Femur (tissue), 1 donor: ENCODE measurements around the gene EXOC2.

Source experiments
- DNase-seq: peaks from one replicate; pipeline ENCODE4 v3.0.0-alpha.2; 2017

Gene EXOC2, protein sequence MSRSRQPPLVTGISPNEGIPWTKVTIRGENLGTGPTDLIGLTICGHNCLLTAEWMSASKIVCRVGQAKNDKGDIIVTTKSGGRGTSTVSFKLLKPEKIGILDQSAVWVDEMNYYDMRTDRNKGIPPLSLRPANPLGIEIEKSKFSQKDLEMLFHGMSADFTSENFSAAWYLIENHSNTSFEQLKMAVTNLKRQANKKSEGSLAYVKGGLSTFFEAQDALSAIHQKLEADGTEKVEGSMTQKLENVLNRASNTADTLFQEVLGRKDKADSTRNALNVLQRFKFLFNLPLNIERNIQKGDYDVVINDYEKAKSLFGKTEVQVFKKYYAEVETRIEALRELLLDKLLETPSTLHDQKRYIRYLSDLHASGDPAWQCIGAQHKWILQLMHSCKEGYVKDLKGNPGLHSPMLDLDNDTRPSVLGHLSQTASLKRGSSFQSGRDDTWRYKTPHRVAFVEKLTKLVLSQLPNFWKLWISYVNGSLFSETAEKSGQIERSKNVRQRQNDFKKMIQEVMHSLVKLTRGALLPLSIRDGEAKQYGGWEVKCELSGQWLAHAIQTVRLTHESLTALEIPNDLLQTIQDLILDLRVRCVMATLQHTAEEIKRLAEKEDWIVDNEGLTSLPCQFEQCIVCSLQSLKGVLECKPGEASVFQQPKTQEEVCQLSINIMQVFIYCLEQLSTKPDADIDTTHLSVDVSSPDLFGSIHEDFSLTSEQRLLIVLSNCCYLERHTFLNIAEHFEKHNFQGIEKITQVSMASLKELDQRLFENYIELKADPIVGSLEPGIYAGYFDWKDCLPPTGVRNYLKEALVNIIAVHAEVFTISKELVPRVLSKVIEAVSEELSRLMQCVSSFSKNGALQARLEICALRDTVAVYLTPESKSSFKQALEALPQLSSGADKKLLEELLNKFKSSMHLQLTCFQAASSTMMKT

GRCh38 chr6:692858-693722 lies at the start of gene EXOC2:
TSS of gene EXOC2 (minus strand) at chr6:693139. CDS start at chr6:637818, 55,321 bp downstream.
- peak; percentile 90 for DNase-seq

DNA sequence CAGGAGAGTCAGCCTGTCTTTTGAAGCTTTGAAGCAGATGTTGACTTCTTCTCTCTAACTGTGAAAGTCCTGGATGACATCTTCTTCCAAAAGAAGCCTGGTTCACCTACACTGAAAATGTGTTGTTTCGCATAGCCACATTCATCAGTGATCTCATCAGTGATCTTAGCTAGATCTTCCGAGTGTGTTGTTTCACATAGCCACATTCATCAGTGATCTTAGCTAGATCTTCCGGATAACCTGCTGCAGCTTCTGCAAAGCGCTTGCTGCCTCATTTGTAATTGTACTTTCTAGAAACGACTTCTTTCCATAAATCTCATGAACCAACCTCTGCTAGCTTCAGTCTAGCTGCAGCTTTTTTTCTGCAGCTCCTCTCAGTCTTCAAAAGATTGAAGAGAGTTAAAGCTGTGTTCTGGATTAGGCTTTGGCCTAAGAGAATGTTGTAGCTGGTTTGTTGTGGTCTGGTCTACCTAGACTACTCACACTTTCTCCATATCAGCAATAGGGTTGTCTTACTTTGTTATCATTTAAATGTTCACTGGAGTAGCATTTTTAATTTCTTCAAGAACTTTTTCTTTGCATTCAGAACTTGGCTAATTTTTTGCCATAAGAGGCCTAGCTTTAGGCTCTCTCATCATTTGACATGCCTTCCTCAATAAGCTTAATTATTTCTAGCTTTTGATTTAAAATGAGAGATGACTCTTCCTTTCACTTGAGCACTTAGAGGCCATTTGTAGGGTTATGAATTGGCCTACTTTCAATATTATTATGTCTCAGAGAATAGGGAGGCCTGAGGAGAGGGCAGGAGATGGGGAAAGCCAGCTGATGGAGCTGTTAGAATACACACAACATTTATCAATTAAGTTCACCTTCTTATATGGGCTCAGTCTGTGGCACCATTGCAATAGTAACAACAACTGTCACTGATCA lies 48.7 kb upstream of the EXOC2 start:
- no peak for DNase-seq

DNA sequence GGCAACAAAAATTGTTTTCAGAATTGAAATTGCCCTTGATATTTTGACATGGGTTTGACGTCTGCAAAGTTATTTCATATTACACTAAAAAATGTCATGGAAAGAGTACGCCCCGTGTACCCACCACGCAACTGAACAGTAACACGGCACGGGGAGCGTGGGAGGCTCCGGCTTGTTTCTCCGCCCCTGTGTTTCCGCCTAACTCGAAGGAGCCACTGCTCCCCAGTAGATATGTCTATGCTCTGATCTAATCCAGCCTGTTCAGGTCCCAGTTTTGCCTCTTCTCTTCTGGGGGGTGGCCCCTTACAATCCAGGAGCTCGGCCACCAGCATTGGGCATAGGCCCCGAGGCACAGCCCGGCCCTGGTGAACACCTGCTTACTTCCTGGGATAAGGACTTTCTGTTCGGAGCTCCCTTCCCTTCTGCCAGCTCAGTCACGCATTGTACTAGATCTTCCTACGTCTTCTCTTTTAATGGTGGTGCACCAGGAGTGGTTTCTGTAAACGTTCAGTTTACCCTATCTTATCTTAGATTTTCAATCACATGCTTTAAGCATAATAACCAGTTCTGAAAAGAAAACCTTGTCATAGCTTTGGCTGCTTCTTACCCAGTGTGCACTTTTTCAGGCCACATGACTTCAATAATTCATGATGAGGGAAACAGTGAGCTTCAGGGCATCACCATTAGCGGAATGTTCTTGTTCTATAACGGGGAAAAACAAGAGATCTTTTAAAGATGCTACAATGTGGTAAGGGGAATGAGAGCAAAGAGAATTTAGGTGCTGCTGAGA lies 43.9 kb upstream of the EXOC2 start:
- no peak for DNase-seq

- DNase-seq, result no peak
Observed at GRCh38 chr6:733431-734219, 40.7 kb upstream of the EXOC2 start.

DNA sequence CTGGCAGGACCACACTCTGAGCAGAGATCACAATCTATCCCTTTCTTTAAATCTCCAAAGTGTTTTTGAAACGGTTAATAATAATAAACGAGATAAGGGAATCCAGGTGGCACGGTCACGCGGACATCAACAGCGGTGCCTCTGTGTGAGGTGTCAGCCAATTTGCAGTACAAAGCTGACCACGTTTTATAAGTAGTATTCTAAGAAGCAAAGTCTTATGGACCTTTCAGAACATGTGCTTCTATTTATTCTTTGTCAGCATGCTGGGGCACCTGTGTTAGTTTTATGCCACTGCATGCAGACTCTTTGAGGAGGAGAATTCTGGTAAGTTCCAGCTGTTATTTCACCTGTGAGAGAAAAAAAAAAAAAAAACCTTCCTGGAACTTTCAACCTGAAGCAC lies 39.0 kb upstream of the EXOC2 start:
- DNase-seq, result no peak

- no peak for DNase-seq
Observed at GRCh38 chr6:729606-730320, 36.8 kb upstream of the EXOC2 start.

- no peak for DNase-seq
Observed at GRCh38 chr6:727856-728255, 34.9 kb upstream of the EXOC2 start.

- no peak for DNase-seq
Observed at GRCh38 chr6:723540-723939, 30.6 kb upstream of the EXOC2 start.

- peak; percentile 38 for DNase-seq
Observed at GRCh38 chr6:722608-723007, 29.7 kb upstream of the EXOC2 start.

DNA sequence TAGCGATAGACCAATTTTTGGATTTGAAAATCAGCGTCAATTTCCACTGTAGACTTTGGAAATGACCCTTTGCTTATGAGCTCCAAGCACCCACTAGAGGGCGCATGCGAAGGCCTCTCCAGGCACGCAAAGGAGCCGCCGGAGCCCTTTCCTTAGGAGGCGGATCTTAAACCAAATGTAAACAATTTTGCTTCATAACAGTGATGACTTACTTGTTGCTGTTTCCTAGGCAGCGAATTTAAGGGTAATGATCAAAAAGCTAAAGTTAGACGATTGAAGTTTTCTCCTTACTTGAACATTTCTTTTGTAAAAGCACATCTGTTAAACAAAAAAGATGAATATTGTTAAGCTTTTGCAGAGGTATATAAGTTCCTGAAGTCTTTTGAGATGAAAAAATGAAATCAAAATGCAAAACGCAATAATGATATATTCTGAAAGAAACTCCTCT lies 29.2 kb upstream of the EXOC2 start:
- peak; percentile 82 for DNase-seq

DNA sequence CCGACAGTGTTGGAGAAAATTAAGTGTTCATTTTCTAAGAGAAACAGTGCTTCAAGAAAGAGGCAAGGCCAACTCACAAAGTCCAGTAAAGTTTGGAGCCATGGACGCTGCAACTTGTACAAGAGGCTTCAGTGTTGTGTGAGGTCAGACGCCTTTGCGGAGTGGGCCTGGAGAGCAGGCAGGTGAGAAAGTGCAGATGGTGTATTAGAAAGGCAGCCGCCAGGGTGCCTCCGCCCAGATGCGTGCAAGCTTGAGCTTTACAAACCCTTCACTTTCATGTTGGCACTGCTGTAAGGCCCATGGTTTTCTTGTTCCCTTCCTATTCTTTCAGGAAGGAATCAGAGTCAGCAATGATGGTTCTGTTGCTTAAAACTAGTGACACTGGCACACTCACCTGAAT lies 25.4 kb upstream of the EXOC2 start:
- DNase-seq, result no peak

DNA sequence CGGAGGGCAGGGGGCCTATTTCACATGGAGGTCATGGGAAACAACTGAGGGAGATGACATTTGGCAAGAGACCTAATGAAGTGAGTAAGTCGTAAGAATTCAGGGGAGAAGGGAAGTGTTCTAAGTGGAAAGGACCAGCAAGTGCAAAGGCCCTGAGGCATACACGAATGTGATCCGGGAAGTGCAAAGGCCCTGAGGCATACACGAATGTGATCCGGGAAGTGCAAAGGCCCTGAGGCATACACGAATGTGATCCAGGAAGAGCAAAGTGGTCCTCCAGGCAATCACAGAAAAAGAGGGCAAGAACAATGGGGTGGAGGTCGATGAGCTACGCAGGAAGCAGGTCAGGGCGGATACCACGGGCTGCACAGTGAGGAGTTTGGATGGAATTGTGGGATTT lies 24.2 kb upstream of the EXOC2 start:
- DNase-seq, result no peak

- DNase-seq, result no peak
Observed at GRCh38 chr6:715709-716491, 23.0 kb upstream of the EXOC2 start.

DNA sequence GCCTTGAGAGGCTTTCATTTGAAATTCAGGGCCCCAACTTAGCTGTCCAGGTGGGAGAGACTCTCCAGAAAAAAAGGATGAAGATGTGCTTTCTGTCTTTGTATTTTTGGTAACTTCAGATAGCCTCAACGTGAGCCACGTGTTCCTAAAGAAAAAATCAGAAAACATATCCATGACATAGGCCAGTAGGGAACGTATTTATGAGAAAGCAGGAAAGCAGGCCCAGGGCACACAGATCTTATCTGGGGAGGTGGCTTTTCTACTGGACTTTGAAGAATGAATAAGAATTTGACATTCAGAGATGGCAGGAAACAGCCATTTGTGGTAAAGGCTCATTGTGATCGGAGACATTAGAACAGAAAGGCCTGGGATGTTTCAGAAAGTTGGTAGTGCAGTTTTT lies 21.2 kb upstream of the EXOC2 start:
- DNase-seq, result no peak

- DNase-seq, result no peak
Observed at GRCh38 chr6:713351-713750, 20.4 kb upstream of the EXOC2 start.

GRCh38 chr6:712805-713204 lies 19.9 kb upstream of the EXOC2 start:
- no peak for DNase-seq

DNA sequence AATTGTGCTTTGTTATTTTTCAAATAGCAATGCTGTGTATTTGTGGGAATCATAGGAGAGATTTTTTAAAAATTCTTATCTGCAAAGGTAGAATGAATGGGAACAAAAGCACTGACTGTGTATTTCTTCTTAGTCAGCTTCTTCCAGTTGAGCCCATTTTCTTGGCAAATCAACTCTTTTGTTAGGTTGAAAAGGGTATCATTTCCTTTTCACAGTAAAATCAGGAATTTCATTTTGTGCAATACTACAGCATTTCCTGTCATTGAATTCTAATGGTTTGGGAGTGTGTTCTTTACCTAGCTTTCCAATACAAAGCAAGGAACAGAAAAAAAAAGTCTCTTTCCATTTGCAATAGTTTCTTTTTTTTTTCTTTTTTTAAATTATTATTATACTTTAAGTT lies 19.0 kb upstream of the EXOC2 start:
- no peak for DNase-seq
